Left lobe of liver (tissue), 2 donors: ENCODE measurements around the gene ELAPOR1. TPM values are rescaled to one million over a fixed set of nuclear protein-coding genes. Genes with fewer than 3 reads are reported as not detected.

Source experiments
- ATAC-seq: fragments of 200-7000 bp; cut with Tn5 transposase; one replicate; pipeline ENCODE4 v1.9.1; 2020; ENCODE audit warnings: mild to moderate bottlenecking, moderate library complexity
- DNase-seq: peaks from one replicate; pipeline ENCODE4 v3.0.0-alpha.2; 2020; ENCODE audit warnings: low spot score
- total RNA-seq: library from RNA; stranded (reverse); gene quantifications from one replicate; pipeline ENCODE4 v1.2.1, GENCODE V29; 2021
- donor health status: DM: no; HTN: no; CAD: no; lungs with moderate emphysema.
- donor health status: DM: no; HTN: yes; CAD: no.

The ELAPOR1 gene
- total RNA-seq = 0.48 TPM

DNA sequence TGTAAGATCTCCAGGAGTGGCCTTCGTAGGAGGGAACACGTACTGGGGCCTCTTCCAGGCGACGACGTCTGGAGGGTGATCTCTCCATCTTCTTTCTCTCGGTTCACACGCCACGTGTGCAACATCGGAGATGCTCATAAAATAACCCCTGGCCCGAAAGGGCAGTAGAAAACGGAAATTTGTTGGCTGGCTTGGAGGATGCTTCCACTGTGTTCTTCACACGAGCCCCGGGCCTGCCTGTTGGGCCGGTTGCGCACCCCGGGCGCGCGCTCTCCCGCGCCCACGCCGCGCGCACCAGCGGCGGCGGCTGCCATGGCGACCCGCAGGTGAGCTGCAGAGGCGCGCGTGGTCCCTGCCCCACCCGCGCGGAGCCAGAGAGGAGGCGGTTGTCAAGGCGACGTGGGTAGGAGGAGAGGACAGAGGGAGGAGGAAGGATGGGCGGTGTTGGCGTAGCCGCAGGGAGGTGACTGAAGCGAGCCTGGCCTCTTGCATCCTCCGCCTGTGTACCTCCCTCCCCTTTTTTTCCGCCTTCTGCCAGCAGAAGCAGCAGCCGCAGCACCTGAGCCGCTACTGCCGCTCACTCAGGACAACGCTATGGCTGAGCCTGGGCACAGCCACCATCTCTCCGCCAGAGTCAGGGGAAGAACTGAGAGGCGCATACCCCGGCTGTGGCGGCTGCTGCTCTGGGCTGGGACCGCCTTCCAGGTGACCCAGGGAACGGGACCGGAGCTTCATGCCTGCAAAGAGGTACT, at the start of gene ELAPOR1:
ELAPOR1 (plus strand) TSS at position 526 of the 752 bp plus-strand sequence; CDS start at position 595, 69 bp downstream.
- ATAC-seq = peak; percentile 27
- no peak for DNase-seq

- ATAC-seq = no peak
- no peak for DNase-seq
Observed at GRCh38 chr1:109065137-109065536, 48.8 kb upstream of the ELAPOR1 start.

DNA sequence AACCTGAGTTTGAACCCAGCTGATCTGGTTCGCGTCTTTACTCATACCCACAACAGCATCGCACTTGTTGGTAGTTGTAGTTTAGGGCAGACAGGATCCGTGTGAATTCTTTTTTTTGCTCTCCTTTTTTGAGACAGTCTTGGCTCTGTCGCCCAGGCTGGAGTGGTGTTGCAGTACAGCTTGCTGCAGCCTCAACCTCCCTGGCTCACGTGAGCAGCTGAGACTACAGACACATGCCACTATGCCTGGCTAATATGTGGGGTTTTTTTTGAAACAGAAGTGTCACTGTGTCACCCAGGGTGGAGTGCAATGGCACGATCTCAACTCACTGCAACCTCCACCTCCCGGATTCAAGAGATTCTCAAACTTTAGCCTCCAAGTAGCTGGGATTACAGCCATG, 46.0 kb upstream of the ELAPOR1 start:
- DNase-seq (no peak), ATAC-seq (no peak)

GRCh38 chr1:109069294-109069693, 44.6 kb upstream of the ELAPOR1 start:
- DNase-seq = no peak
- ATAC-seq = no peak

- DNase-seq (peak; percentile 94), ATAC-seq (peak; percentile 100)
Observed at GRCh38 chr1:109075531-109076490, 38.1 kb upstream of the ELAPOR1 start, which contains the start of gene TAF13. Gene TAF13 (minus strand): TSS chr1:109076003. CDS start chr1:109075947, 56 bp downstream.

GRCh38 chr1:109078317-109078716, 35.6 kb upstream of the ELAPOR1 start:
- DNase-seq (no peak), ATAC-seq (no peak)

- no peak for DNase-seq
- ATAC-seq = no peak
Observed at GRCh38 chr1:109079240-109079622, 34.7 kb upstream of the ELAPOR1 start.

- no peak for ATAC-seq
Observed at GRCh38 chr1:109080441-109081082, 33.4 kb upstream of the ELAPOR1 start.

GRCh38 chr1:109083501-109083900, 30.4 kb upstream of the ELAPOR1 start:
- no peak for ATAC-seq
- no peak for DNase-seq

More at GRCh38 chr1:109080441-109081082, 33.4 kb upstream of the ELAPOR1 start:
- DNase-seq = no peak

DNA sequence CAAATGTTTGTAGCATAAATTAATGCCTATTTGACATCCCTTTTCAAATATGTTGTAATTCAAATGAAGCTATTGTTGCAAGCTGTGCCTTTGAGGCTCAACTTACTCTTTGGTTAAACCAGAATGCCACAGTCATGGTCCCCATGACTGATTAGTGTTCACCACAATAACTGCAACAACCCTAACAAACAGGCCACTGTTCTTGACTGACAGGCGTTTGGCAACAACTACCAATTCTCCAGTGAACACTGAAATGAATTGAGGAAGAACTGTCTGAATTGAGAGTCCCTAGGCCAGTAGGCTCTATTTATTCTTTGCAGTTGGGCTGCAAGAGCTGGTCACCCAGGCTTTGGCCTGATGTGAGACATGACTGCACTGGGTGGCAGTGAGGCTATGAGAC, 30.0 kb upstream of the ELAPOR1 start:
- ATAC-seq = no peak
- DNase-seq = no peak

GRCh38 chr1:109084563-109085517, 29.1 kb upstream of the ELAPOR1 start:
- DNase-seq (no peak), ATAC-seq (no peak)

- ATAC-seq = peak; percentile 74
- DNase-seq = peak; percentile 91
Observed at GRCh38 chr1:109089242-109090015, 24.5 kb upstream of the ELAPOR1 start.

GRCh38 chr1:109090196-109091077, 23.5 kb upstream of the ELAPOR1 start, which contains the start of gene TMEM167B:
Gene TMEM167B (plus strand): TSS chr1:109090764. CDS start chr1:109090873, 109 bp downstream.
- DNase-seq (peak; percentile 94), ATAC-seq (peak; percentile 92)

- DNase-seq (no peak), ATAC-seq (peak; percentile 72)
Observed at GRCh38 chr1:109091078-109091838, 22.7 kb upstream of the ELAPOR1 start.

DNA sequence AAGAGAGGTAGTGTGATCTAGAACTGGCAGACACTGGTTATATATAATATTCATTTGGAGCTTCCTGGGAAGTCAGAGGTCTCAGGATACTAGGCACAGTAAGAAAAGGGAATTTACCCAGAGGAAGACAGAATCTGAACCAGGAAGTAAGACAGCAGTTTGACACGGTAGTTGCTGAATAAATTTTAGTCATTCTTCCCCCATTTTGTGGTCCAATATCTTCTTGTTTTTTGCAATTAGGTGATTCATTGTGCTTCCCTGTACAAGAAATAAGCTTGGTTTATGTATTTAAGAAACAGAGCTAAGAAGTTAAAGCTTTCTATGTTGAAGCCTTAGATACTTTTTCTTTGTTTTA, 22.1 kb upstream of the ELAPOR1 start:
- DNase-seq (no peak), ATAC-seq (no peak)

DNA sequence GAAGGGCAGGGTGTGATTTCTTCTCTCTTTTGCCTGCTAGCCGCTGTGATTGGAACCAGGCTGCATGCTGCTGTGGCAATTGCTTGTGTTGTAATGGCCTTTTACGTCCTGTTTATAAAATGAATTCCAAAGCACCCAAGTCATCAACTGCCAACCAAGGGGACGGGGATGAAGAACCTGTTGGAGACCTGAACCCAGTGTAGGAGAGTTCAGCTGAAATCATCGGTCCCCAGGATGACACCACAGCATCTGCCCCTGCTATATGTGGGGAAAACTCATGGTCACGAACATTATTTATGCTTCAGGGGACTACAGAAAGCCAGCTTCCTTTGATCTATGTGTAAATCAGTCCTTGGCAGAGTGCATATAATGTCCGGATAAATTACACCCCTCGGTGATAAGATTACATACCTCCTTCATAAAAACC, 19.5 kb upstream of the ELAPOR1 start:
- no peak for ATAC-seq
- no peak for DNase-seq

DNA sequence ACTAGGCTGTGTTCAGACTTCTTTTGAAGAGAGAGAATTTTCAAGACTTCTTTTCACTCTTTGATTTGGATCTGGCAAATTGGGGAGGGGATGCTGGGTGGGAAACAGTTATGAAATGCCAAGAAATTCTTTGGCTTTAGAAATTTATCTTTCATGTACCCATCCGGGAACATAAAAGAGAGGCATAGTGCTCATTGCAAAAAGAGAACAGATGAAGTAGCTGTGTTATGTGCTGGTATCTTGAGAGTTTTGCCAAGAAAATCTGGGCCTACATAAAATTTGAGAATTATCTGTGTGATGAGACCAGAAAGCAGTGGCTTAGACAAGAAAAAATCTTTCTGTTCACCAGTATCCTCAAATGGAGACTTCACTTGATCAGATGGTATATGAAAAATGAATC, 19.0 kb upstream of the ELAPOR1 start:
- ATAC-seq (no peak), DNase-seq (no peak)
